IPS-18a (cell line): ENCODE measurements around the gene KREMEN1.

Experiments used
- H3K27ac ChIP-seq: one replicate; pipeline ENCODE4 v1.5.1; 2013; ENCODE audit warnings: low read length
- H3K27me3 ChIP-seq: one replicate; pipeline ENCODE4 v1.6.1; 2013; ENCODE audit warnings: mild to moderate bottlenecking, low read length; ENCODE audit not compliant: control insufficient read depth, insufficient read depth
- H3K36me3 ChIP-seq: one replicate; pipeline ENCODE4 v1.6.1; 2013; ENCODE audit warnings: low read depth, low read length; ENCODE audit not compliant: control insufficient read depth
- H3K4me1 ChIP-seq: one replicate; pipeline ENCODE4 v1.6.1; 2013; ENCODE audit warnings: low read depth, low read length; ENCODE audit not compliant: control insufficient read depth
- H3K4me3 ChIP-seq: one replicate; pipeline ENCODE4 v1.5.1; 2013; ENCODE audit warnings: low read length
- H3K9ac ChIP-seq: one replicate; pipeline ENCODE4 v1.6.1; 2013; ENCODE audit warnings: mild to moderate bottlenecking, low read length, moderate library complexity
- H3K9me3 ChIP-seq: one replicate; pipeline ENCODE4 v1.6.1; 2013; ENCODE audit warnings: low read depth, low read length; ENCODE audit not compliant: control insufficient read depth

Gene KREMEN1

GRCh38 chr22:29211466-29211865, 138.6 kb downstream of the KREMEN1 start:
- Histone ChIP-seq H3K27me3 (peaks cover 1% of the 10 kb centered on the region), H3K9ac (no peak overlapping the region), H3K4me3 (no peak overlapping the region), H3K36me3 (no peaks in the 10 kb centered on the region), H3K9me3 (no peaks in the 10 kb centered on the region), H3K4me1 (peaks cover 14% of the 10 kb centered on the region), H3K27ac (no peak overlapping the region)

GRCh38 chr22:29212743-29213142, 139.9 kb downstream of the KREMEN1 start:
- H3K27me3 ChIP-seq, result no peaks in the 10 kb centered on the region
- H3K4me1 ChIP-seq, result peaks cover 9% of the 10 kb centered on the region
- H3K9me3 ChIP-seq, result no peaks in the 10 kb centered on the region
- H3K36me3 ChIP-seq, result no peaks in the 10 kb centered on the region
- H3K27ac ChIP-seq, result no peak overlapping the region
- H3K9ac ChIP-seq, result no peak overlapping the region
- H3K4me3 ChIP-seq, result no peak overlapping the region

- no peak overlapping the region for H3K4me3 ChIP-seq
- no peaks in the 10 kb centered on the region for H3K9me3 ChIP-seq
- peaks cover 9% of the 10 kb centered on the region for H3K4me1 ChIP-seq
- H3K27ac ChIP-seq, result no peak overlapping the region
- H3K36me3 ChIP-seq, result no peaks in the 10 kb centered on the region
- H3K27me3 ChIP-seq, result no peaks in the 10 kb centered on the region
- H3K9ac ChIP-seq, result no peak overlapping the region
Measured at GRCh38 chr22:29213493-29213892, 140.7 kb downstream of the KREMEN1 start.

DNA sequence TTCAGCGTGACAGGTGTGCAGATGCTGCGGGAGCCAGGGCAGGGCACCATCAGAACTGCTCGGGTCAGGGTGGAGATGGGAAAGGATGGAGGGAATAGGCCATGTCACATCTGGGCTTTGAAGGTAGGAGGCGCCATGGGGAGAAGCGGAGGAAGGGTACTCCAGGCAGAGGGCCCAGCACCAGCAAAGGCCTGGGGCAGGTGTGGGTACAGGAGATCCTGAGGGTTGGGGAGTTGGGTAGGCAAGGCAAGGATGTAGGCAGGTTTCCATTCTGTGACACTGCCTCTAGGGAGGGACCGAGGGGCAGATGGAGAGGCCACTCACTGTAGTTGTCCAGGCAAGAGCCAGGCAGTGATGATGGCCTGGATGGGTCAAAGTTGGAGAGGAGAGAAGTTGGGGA, 141.4 kb downstream of the KREMEN1 start:
- Histone ChIP-seq H3K4me3 (no peak overlapping the region), H3K9ac (no peak overlapping the region), H3K27me3 (no peaks in the 10 kb centered on the region), H3K27ac (no peak overlapping the region), H3K4me1 (peaks cover 9% of the 10 kb centered on the region), H3K36me3 (no peaks in the 10 kb centered on the region), H3K9me3 (no peaks in the 10 kb centered on the region)

- Histone ChIP-seq H3K27me3 (no peaks in the 10 kb centered on the region), H3K27ac (no peak overlapping the region), H3K4me1 (peaks cover 15% of the 10 kb centered on the region), H3K9me3 (no peaks in the 10 kb centered on the region), H3K36me3 (no peaks in the 10 kb centered on the region), H3K9ac (no peak overlapping the region), H3K4me3 (no peak overlapping the region)
Measured at GRCh38 chr22:29215012-29215860, 142.4 kb downstream of the KREMEN1 start.

DNA sequence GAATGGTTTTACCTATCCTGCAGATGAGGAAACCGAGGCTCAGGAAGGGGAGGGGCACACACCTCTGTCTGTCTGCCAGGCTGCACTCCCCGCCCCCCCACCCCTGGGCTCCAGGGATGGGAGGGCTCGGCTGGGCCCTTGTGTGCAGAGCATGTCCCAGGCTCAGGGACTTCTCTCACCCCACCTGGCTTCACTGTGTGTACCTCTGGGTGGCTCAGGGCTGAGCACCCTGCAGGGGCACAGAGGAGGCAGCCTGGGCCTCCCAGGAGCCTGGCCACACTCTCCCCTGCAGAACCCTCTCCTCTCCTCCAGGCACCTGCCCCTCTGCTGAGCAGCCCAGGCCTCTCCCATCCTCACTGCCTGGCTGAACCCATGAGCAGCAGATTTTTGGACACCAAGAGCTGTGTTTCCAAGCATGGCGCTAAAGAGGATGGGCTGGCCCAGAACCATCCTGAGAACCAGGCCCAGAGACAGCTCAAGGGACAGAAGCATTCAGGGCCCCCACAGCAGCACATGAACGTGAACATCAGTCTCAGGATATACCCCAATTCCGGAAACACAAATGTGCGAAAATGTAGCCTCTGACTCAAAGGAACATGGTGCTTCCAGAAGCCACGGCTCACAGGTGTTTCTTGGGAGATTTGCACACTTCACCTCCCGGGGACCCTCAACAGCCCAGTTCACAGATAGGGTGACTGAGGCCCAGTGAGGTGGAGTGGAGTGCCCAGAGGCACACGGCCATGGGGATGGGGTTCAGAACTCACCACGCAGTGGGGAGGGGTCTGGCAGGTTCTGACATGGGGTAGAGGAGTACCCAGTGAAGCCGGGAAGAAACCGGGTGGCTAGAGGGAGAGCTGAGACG, 143.4 kb downstream of the KREMEN1 start:
- Histone ChIP-seq H3K27ac (no peak overlapping the region), H3K9ac (no peak overlapping the region), H3K9me3 (no peaks in the 10 kb centered on the region), H3K36me3 (no peaks in the 10 kb centered on the region), H3K27me3 (no peaks in the 10 kb centered on the region), H3K4me3 (no peak overlapping the region), H3K4me1 (peaks cover 20% of the 10 kb centered on the region)

DNA sequence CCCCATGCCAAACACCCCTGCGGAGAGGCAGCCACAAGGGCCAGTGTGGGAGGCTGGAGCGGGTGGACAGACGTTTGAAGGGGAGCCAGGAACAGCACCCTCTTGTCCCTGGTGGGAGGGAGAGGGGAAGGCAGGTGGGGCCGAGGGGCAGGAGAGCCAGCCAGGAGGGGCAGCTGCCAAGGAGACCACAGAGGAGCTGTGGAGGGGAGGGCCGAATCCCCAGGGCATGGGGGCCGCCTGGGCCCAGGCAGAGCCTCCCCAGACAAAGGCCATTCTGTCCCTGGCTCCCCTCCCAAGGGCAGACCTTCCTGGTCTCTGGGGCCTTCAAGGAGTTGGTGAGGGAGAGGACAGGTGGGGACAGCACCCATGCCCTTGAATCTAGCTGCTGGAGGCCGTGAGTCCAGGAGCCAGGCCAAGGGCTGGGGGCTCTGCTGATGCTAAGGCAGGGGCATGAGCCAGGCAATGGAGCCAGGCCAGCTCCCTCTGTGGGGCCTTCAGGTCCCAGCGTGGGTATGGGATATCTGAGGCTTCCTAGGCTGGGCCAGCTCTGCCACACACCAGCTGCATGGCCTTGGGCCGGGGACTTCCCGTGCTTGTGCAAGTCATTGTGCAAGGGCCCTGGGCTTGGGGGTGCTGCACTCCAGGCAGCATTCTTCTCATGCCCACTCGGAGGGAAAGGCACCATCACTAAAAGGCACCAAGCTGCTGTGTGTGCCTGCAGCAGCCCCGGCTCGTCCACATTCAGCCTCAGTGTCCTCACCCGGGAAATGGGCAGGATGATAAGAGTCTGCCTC, 144.2 kb downstream of the KREMEN1 start:
- H3K9me3 ChIP-seq, result no peaks in the 10 kb centered on the region
- H3K4me1 ChIP-seq, result peaks cover 20% of the 10 kb centered on the region
- H3K4me3 ChIP-seq, result no peak overlapping the region
- H3K36me3 ChIP-seq, result no peaks in the 10 kb centered on the region
- H3K27me3 ChIP-seq, result no peaks in the 10 kb centered on the region
- no peak overlapping the region for H3K9ac ChIP-seq
- H3K27ac ChIP-seq, result no peak overlapping the region
